Tibial nerve (tissue), 4 donors: Measurements from ENCODE around the gene LPCAT2.

ENCODE experiments used
- CTCF ChIP-seq, 5 experiments: fragments of 200-600 bp in 3 of 5; fragments of 450-650 bp in 2 of 5; sonication (generic) in 3 of 5; IDR thresholded peaks; one replicate each; pipeline ENCODE4 v1.5.1; 2016 to 2019; ENCODE audit warnings: antibody characterized with exemption in 5 of 5, mild to moderate bottlenecking in 3 of 5, moderate library complexity in 2 of 5
- EP300 ChIP-seq, 2 donors: sonication (generic); formaldehyde crosslinking; IDR thresholded peaks; one replicate each; pipeline ENCODE4 v1.6.1; 2017; ENCODE audit warnings: antibody characterized with exemption in 2 of 2, mild to moderate bottlenecking in 1 of 2
- POLR2A ChIP-seq, 2 donors: fragments of 450-650 bp; IDR thresholded peaks; one replicate each; pipeline ENCODE4 v1.6.1; 2017; ENCODE audit warnings: antibody characterized with exemption in 2 of 2, mild to moderate bottlenecking in 2 of 2, moderate library complexity in 2 of 2

- TF ChIP-seq CTCF (IDR thresholded peaks at IDR 0.05) (no peak), EP300 (IDR thresholded peaks at IDR 0.05) (no peak), POLR2A (IDR thresholded peaks at IDR 0.05) (no peak)
Observed at GRCh38 chr16:55577887-55578286, 69.0 kb downstream of the LPCAT2 start.
